MM.1S (cell line): ENCODE measurements around the gene PRKCD.

ENCODE experiments used
- EZH2 ChIP-seq: fragments of 300-600 bp; sonication (generic); optimal IDR thresholded peaks from 2 replicates; pipeline ENCODE3; 2017; ENCODE audit warnings: low read depth, mild to moderate bottlenecking, antibody characterized with exemption, low read length, mixed read lengths
- EZH2phosphoT487 ChIP-seq: fragments of 300-600 bp; sonication (generic); IDR thresholded peaks from 2 replicates; pipeline ENCODE4 v1.6.1; 2018; ENCODE audit warnings: antibody characterized with exemption, low read length
- TF ChIP-seq, protein P1 (sequence below): fragments of 300-600 bp; sonication (generic); IDR thresholded peaks from 2 replicates; pipeline ENCODE4 v1.5.1; 2016; ENCODE audit warnings: antibody characterized with exemption, low read length, mixed read lengths

DNA sequence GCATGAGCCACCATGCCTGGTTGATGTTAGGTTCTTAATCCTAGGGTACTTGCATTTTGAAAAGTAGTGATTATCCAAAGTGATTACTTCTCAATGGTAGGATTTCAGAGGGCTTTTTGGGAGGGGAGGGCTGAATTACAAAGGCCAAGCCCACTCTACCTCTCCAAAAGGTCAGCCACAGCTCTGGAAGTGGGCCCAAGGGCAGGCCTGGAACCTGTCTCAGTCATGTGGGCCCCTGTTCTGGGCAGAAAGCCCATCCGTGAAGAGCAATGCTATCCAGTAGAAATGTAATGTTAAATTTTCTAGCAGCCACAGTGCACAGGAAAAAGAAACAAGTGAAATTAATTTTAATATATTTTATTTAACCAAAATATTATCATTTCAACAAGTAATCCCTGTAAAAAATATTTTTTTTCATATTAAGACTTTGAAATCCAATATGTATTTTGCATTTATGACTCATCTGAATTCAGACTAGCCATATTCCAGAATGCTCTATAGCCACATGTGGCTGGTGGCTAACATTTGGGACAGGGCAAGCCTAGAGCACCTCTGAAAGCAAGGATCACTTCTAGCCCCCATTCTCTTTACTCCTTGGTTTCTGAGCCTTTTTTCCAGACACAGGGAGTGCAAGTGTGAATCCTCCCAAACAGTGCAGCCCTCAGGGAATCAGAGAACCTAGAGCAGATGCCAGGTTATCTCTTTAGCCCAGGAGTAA is 47.6 kb upstream of the PRKCD start:
- TF ChIP-seq, protein P1, sequence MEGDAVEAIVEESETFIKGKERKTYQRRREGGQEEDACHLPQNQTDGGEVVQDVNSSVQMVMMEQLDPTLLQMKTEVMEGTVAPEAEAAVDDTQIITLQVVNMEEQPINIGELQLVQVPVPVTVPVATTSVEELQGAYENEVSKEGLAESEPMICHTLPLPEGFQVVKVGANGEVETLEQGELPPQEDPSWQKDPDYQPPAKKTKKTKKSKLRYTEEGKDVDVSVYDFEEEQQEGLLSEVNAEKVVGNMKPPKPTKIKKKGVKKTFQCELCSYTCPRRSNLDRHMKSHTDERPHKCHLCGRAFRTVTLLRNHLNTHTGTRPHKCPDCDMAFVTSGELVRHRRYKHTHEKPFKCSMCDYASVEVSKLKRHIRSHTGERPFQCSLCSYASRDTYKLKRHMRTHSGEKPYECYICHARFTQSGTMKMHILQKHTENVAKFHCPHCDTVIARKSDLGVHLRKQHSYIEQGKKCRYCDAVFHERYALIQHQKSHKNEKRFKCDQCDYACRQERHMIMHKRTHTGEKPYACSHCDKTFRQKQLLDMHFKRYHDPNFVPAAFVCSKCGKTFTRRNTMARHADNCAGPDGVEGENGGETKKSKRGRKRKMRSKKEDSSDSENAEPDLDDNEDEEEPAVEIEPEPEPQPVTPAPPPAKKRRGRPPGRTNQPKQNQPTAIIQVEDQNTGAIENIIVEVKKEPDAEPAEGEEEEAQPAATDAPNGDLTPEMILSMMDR: no peak
- no peak for TF ChIP-seq EZH2
- TF ChIP-seq EZH2phosphoT487: no peak
